ENCODE measurements around the gene NBL1.

The NBL1 gene

DNA sequence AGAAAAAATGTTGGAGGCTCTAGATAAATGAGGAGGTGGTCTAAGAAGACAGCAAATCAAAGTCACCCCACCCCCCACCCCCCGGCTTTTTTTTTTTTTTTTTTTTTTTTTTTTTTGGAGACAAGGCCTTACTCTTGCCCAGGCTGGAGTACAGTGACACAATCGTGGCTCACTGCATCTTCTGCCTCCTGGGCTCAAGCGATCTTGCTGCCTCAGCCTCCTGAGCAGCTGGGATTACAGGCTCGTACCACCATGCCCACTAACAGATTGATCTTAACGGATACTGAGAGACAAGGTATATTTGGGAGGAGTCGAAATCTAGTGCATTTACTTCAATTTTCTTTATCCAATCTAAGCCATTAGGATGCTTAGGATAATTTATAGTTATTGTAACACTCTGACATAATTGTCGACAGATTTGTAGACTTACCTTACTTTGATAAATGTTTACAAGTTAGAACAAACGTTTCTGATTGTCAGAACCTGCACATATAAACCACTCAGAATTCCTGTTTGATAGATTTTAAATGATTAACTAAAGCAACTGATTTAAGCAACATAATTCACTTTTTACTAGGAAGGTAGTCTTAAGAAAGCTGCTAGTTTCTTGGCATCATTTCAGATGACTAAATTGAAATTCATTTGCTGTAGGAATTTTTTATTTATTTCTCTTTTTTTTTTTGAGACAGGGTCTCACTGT, 33.7 kb upstream of the NBL1 start:
- no peak for TF ChIP-seq POLR2A (IDR thresholded peaks at IDR 0.05; ENCODE audit: low read depth, low read length)
- FAIRE-seq (no peak), DNase-seq (ENCODE audit: insufficient read length) (no peak)

DNA sequence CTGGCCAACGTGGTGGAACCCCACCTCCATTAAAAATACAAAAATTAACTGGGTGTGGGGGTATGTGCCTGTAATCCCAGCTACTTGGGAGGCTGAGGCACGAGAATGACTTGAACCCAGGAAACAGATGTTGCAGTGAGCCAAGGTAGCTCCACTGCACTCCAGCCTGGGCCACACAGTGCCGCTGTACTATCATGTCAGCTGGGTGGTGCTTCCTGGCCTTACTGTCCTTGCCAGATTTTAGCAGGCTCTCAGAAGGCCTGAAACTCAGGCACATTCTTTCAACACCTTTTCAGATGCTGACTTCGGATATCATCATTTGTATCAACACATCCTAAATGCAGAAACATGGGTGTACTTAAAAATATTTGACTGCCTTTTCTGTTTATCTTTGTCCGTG, 31.6 kb upstream of the NBL1 start:
- FAIRE-seq (no peak), DNase-seq (ENCODE audit: insufficient read length) (no peak)
- TF ChIP-seq TAF1 (IDR thresholded peaks at IDR 0.05; ENCODE audit: borderline replicate concordance, low read depth, low read length) (no peak), POLR2A (IDR thresholded peaks at IDR 0.05; ENCODE audit: low read depth, low read length) (no peak), POLR2AphosphoS5 (IDR thresholded peaks at IDR 0.05; ENCODE audit: low read depth, low read length) (no peak)

DNA sequence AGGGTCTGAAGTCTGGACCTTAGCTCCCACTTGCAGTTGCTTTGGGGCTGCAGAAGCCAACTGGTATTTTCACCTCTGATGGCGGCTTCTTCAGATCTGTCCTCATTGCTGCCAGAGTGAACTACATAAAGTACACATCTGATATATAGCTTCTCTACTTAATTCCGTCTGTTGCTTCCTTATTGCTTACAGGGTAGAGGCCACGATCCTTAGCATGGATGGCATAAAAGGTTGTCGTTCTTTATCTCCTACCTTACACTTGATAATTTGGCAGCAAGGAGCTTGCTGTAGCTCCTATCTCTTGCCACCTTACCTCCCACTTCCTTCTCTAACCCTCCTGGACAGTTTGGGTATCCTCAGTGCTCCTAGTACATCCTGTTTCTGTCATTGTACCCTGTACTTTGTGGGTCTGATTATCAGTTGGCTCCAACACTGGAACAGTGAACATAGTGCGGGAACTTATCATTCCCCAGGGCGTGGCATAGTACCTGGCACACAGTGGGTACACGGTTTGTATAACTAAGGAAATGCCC, 30.9 kb upstream of the NBL1 start:
- FAIRE-seq, result no peak
- DNase-seq (ENCODE audit: insufficient read length), result no peak

DNA sequence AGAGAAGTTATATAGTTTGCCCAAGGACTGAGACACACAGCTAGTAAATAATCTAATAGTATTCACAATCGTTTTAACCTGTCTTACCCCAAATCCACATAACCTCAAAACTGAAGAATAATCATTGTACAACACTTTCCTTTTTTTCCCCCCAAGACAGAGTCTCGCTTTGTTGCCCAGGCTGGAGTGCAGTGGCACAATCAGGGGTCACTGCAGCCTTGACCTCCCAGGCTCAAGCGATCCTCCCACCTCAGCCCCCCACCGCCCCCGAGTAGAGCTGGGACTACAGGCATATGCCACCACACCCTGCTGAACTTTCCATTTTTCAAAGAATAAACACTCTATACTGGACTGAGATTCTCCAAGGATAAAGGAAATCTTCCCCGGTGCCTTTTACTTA, 28.7 kb upstream of the NBL1 start:
- DNase-seq (ENCODE audit: insufficient read length) (no peak), FAIRE-seq (no peak)
- no peak for TF ChIP-seq POLR2AphosphoS5 (IDR thresholded peaks at IDR 0.05; ENCODE audit: low read depth, low read length)
- TF ChIP-seq TAF1 (IDR thresholded peaks at IDR 0.05; ENCODE audit: borderline replicate concordance, low read depth, low read length), result no peak
- no peak for TF ChIP-seq POLR2A (IDR thresholded peaks at IDR 0.05; ENCODE audit: low read depth, low read length)

More for the DNA sequence above, 30.9 kb upstream of the NBL1 start:
- no peak for TF ChIP-seq POLR2A (IDR thresholded peaks at IDR 0.05; ENCODE audit: low read depth, low read length)
- TF ChIP-seq POLR2AphosphoS5 (IDR thresholded peaks at IDR 0.05; ENCODE audit: low read depth, low read length), result no peak

DNA sequence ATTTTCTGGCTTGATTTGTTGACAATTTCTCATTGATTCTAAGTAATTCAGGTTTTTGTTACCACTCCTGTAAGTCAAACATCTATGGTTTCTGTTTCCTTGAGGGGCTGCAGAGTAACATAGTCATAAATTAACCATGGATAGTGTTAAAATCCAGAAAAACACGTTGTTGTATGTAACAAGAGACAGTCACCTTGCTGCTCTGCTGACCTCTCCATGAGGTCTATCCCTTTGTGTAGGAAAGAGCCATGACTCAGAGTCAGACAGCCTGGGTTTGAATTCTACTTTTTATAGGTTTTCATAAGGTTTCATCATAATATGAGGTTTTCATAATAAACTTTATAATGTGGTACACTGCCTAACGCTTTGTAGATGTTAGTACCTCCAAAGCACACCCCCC, 27.6 kb upstream of the NBL1 start:
- no peak for DNase-seq (ENCODE audit: insufficient read length)
- TF ChIP-seq POLR2AphosphoS5 (IDR thresholded peaks at IDR 0.05; ENCODE audit: low read depth, low read length) (no peak), TAF1 (IDR thresholded peaks at IDR 0.05; ENCODE audit: borderline replicate concordance, low read depth, low read length) (no peak), POLR2A (IDR thresholded peaks at IDR 0.05; ENCODE audit: low read depth, low read length) (no peak)
- FAIRE-seq, result no peak

DNA sequence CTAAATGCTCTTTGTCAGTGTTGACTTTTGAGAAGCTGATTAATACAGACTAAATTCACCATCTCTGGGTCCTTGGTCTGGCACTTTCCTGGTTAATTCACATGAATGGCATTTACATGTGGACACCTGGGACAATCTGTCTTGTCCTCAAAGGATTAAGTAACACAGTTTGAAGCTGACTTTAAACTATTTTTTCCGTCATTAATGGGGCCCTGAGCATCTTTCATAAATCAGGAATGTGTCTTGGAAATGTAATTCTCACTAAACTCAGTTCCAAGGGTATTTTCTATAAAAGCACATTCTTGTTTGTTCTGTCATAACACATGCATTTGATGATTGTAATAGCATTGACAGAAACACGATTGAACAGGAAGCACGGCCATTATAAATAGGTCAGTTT, 26.7 kb upstream of the NBL1 start:
- no peak for TF ChIP-seq TAF1 (IDR thresholded peaks at IDR 0.05; ENCODE audit: borderline replicate concordance, low read depth, low read length)
- TF ChIP-seq POLR2A (IDR thresholded peaks at IDR 0.05; ENCODE audit: low read depth, low read length), result no peak
- TF ChIP-seq POLR2AphosphoS5 (IDR thresholded peaks at IDR 0.05; ENCODE audit: low read depth, low read length), result no peak
- FAIRE-seq (no peak), DNase-seq (ENCODE audit: insufficient read length) (no peak)

DNA sequence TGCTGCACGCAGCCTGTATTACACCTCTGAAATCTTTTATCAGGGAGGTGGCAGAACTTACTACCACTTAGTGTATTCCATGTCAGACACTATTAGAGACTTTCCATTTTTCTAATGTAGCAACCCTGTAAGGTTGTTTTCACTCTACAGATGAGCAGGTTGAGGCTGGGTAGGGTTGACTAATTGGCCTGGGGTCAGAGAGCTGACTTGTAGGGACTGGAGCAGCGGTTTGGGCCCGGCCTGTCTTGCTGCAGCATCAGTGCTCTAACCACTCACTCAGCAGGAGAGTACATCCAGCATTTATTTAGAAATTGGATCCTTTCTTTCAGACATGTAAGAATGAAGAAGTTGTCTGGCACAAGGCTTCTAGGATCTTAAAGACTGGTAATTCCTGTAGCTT, 25.7 kb upstream of the NBL1 start:
- no peak for TF ChIP-seq TAF1 (IDR thresholded peaks at IDR 0.05; ENCODE audit: borderline replicate concordance, low read depth, low read length)
- TF ChIP-seq POLR2AphosphoS5 (IDR thresholded peaks at IDR 0.05; ENCODE audit: low read depth, low read length), result no peak
- no peak for TF ChIP-seq POLR2A (IDR thresholded peaks at IDR 0.05; ENCODE audit: low read depth, low read length)
- DNase-seq (ENCODE audit: insufficient read length) (no peak), FAIRE-seq (no peak)

DNA sequence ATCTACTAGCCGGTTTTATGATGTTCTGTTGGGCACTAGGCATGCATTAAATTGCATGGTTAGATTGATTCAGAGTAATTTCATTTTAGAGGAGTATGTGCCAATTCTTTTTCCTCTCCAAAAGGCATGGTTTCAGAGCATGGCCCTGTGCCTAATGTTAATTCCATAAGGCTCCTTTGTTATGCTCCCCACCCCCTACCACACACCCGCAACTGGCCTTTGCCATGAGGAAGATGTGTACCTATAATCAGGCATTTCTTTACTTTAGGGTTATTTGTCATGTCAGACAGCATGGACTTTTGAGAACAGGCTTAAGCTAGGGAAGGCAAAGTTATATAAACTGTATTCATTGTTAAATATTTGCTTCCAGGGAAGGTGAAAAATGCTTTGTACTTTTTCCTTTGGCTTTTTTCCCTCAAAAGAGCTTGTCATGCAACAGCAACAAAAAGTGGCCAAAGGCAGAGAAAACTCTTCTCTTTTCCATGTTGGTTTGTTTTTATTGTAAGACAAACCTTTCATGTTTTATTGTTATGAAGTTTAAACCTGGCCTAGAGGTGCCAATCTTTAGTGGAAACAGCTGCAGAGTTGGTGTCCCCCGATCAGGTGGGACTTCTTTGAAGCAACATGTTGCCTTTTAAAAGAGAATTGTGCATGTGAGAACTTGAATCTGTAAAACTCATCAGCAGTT, 24.3 kb upstream of the NBL1 start:
- no peak for TF ChIP-seq POLR2A (IDR thresholded peaks at IDR 0.05; ENCODE audit: low read depth, low read length)
- DNase-seq (ENCODE audit: insufficient read length), result no peak
- no peak for FAIRE-seq

DNA sequence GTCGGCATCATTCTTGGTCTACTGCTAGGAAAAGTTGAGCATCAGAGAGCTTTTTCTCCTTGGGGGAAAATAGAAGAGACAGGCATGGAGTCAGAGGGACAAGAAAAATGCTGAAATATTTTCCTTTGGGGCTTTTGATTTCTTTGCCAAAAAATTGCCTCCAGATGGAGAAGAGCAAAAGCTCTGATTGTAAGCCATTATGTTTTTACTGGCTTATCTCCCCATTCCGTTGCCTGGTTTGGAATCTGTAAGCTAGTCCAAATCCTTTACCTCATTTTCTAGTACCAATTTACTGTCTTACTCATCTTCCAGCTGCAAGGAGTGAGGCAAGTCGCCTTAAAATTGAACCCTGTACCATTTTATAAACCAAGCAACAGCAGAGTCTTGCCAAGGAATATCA, 23.3 kb upstream of the NBL1 start:
- FAIRE-seq, result no peak
- DNase-seq (ENCODE audit: insufficient read length), result no peak

DNA sequence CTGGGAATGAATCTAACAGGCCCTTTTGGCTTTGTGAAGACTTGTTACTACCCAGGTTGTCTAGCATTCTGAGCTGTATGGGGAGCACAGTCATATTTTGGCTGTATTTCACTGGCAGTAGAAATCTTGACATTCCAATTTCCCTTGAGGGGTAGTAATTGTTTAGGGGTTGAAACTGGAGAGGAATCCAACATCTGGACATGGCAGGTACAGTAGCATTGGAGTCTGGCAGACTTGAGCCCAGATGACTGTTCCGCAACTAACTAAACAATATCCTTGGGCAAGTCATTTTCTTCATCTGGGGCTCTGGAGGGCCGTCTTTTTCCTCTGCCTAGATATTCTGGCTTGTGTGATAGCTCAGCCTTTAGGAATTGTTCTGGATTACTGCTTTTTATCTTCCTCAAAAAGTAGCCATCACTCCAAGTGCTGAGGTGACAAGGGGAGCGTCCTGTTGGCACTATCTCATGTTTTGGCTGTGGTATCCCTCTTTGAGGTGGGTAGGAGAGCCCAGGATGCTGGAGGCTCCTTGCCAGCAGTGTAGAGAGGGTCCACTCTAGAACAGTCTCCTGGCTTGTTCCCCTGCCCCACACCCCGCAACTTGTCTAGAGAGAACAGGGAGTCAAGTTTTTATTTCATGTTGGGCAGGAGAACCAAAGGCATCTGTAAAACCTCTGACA, 22.7 kb upstream of the NBL1 start:
- no peak for TF ChIP-seq POLR2A (IDR thresholded peaks at IDR 0.05; ENCODE audit: low read depth, low read length)
- no peak for TF ChIP-seq TAF1 (IDR thresholded peaks at IDR 0.05; ENCODE audit: borderline replicate concordance, low read depth, low read length)
- no peak for TF ChIP-seq POLR2AphosphoS5 (IDR thresholded peaks at IDR 0.05; ENCODE audit: low read depth, low read length)
- DNase-seq (ENCODE audit: insufficient read length) (no peak), FAIRE-seq (no peak)

More for the DNA sequence above, 23.3 kb upstream of the NBL1 start:
- no peak for TF ChIP-seq POLR2A (IDR thresholded peaks at IDR 0.05; ENCODE audit: low read depth, low read length)
- TF ChIP-seq POLR2AphosphoS5 (IDR thresholded peaks at IDR 0.05; ENCODE audit: low read depth, low read length), result no peak
- no peak for TF ChIP-seq TAF1 (IDR thresholded peaks at IDR 0.05; ENCODE audit: borderline replicate concordance, low read depth, low read length)

DNA sequence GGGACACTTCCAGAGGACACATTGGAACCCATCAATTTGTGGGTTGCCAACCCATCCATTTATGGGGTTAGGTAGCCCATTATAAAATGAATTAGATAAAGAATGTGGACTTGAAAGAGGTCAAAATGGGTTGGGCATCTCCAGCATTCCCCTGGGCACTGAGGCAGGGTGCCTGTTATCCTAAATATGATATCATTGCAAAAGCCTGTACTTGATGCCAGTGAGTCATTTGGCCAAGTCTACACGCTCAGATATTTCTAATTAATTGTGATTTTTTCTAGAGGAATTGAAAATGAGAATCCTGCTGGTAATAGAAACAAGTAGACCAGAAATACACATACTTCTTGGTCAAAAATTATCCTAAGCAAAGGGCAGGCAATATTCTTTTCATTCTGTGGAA, 21.9 kb upstream of the NBL1 start:
- no peak for DNase-seq (ENCODE audit: insufficient read length)
- no peak for TF ChIP-seq TAF1 (IDR thresholded peaks at IDR 0.05; ENCODE audit: borderline replicate concordance, low read depth, low read length)
- no peak for TF ChIP-seq POLR2A (IDR thresholded peaks at IDR 0.05; ENCODE audit: low read depth, low read length)
- no peak for TF ChIP-seq POLR2AphosphoS5 (IDR thresholded peaks at IDR 0.05; ENCODE audit: low read depth, low read length)
- FAIRE-seq, result no peak

DNA sequence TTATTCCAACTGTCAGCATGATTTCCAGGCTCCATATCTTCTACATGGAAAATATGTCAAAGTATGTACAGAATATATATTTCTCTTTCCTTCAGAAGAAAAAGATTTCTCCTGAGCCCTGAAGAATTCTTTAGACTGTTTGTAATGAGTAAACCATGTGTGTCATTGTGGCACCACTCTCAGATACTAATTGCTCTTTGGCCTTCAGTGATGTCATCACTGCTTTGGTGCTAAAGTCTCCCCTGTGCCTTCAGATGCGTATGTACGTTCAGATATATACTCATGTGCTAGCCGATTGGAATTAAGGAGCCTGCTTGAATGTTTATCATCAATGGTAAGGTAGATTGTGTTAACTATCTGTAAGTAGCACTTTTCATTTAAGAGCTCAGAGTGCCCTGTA, 20.6 kb upstream of the NBL1 start:
- no peak for DNase-seq (ENCODE audit: insufficient read length)
- TF ChIP-seq POLR2A (IDR thresholded peaks at IDR 0.05; ENCODE audit: low read depth, low read length), result no peak
- no peak for TF ChIP-seq POLR2AphosphoS5 (IDR thresholded peaks at IDR 0.05; ENCODE audit: low read depth, low read length)
- no peak for TF ChIP-seq TAF1 (IDR thresholded peaks at IDR 0.05; ENCODE audit: borderline replicate concordance, low read depth, low read length)
- no peak for FAIRE-seq
